ENCODE data around the gene SMNDC1.

Gene SMNDC1

DNA sequence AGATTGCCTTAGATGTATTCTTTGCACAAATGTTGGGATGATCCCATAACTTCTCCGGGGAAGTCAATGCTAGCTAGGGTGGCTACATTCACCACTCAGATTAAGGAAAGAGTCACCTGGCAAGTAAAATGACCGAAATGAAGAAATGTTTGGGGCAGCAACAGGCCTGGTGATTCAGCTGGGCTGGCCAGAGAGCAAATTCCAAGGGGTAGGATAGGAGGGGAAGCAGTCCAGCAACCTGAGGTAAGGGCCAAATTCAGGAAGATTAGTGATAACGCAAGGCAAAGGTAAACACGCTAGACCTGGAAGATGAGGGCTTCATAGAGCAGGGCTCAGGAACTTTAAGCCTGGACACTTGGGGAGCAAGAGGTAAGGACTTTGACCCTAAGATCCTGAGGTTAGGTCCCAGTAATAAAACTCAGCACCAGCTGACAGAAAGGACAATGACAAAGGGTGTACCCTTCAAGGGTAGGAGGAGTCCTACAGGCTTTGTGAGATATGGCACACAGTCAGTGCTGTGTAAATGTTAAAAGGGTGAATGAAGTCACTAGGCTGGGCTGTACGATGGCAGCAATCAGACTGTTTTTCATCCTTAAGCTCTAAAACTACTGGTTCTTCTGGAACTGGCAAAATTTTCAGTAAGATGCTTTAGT, 22.7 kb upstream of the SMNDC1 start:
- no peak for DNase-seq (ENCODE audit: low read depth in 2 of 2)

DNA sequence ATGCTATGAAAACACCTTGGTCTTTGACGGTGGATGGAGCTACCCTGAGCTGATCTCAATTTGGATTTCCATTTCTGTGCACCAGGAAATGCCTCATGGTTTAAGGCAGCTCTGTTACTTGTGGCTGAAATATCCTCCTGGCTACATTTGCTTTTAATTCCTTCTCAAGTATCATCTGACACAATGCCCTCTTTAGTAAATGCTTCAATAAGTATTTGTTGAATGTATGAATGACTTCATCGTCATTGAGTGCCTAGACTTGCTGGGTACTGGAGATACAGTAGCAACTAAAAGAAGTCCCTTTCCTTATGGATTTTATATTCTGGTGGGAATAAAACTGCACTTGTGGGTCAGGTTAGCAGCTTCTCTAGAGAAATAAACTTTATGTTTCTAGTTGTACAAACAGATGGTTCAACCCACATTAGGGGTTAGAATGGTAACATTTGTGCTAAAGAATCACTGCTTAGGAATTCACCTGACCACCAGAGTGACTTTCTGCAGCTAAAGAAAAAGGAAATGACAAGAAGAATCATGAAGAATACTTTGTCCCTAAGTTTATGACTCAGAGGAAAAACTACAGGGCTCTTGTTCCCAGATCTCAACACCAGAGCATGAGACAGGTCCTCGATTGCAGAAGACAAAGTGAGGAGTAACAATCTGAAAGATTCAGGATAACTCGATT, 21.8 kb upstream of the SMNDC1 start:
- no peak for DNase-seq (ENCODE audit: low read depth in 2 of 2)

DNA sequence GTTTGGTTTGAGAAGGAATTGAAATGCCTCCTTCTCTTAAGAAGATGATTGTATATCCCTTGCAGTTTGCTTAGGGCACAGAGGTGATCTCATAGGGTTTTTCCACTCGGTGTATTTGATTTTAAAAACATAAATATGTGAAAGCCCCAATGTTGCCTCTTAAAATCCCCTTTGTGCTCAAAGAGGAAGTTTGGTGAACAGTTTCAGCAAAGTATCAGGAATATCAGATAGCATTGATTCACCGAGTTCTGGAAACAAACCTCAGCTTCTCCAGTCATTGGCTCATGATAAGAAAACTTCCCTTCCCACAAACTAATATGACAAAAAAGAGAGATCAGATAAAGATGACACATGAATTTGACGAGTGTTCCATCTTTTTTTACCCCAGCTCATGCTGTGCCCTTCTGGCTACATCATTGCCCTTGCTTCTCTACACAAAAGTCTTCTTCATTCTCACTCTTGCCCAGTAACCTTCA, 20.1 kb upstream of the SMNDC1 start:
- DNase-seq (ENCODE audit: low read depth in 2 of 2) = no peak

DNA sequence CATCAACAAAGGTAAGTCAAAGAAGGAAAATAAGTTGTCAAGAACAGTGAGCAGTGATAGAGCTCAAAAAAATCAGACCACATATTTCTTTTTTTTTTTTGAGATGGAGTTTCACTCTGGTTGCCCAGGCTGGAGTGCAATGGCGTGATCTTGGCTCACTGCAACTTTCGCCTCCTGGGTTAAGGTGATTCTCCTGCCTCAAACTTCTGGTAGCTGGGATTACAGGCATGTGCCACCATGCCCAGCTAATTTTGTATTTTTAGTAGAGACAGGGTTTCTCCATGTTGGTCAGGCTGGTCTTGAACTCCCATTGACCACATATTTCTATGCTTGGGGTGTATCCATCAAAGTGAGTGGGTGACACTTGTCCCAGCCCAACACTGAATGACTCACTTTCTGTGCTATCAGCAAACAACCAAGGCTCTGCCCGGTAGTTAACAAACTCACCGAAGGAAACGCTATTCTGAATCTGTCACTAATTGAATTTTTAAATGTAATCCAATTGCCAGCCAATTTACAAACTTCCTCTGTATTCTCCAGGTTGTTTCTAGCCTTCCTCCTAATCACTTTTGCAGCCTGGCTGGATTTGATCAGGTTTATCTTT, 19.6 kb upstream of the SMNDC1 start:
- DNase-seq (ENCODE audit: low read depth in 2 of 2) = no peak

DNA sequence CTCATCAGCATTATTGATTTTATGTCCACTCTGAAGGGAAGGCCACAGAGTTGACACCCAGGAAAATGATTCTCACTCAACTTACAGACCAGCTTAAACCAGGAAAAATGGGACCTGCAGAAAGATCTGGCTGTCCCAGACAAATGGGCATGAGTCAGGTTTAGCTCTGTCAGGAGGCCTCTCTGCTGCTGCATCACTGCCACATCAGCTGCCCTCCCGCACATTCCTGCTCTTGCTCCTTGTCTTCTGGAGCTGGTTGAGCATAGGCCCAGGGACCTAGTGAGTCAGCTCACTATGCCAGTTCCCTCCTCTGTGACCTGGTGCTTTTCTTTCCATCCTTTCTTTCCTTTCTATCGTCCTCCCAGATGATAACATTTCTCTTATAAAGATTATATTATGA, 18.8 kb upstream of the SMNDC1 start:
- no peak for DNase-seq (ENCODE audit: low read depth in 2 of 2)

DNA sequence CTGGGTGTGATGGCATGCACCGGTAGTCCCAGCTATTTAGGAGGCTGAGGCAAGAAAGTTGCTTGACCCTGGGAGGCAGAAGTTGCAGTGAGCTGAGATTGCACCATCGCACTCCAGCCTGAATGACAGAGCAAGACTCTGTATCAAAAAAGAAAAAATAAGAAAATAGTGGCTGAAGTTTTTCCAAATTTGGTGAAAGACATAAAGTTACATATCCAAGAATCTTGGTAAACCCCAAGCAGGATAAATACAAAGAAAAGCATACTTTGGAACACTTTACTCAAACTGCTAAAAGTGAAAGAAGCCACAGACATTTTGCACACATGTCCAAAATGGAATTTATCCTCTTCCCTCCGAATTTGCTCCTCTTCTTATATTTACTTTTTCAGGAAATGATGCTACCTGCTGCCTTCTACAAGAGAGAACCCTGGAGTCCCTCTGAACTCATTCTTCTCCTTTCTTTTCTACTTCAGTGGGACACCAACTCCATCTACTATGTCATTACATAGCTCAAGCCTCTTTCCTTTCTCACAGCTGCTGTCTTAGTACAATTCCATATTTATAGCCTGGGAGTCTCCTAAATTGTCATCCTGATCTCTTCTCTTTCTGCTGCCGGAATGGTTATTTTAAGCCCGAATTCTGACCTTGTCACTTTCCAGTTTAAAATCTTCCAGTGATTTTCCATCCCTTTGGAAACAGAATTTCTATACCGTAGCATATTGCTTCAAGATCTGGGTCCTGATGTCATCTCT, 17.3 kb upstream of the SMNDC1 start:
- no peak for DNase-seq (ENCODE audit: low read depth in 2 of 2)

DNA sequence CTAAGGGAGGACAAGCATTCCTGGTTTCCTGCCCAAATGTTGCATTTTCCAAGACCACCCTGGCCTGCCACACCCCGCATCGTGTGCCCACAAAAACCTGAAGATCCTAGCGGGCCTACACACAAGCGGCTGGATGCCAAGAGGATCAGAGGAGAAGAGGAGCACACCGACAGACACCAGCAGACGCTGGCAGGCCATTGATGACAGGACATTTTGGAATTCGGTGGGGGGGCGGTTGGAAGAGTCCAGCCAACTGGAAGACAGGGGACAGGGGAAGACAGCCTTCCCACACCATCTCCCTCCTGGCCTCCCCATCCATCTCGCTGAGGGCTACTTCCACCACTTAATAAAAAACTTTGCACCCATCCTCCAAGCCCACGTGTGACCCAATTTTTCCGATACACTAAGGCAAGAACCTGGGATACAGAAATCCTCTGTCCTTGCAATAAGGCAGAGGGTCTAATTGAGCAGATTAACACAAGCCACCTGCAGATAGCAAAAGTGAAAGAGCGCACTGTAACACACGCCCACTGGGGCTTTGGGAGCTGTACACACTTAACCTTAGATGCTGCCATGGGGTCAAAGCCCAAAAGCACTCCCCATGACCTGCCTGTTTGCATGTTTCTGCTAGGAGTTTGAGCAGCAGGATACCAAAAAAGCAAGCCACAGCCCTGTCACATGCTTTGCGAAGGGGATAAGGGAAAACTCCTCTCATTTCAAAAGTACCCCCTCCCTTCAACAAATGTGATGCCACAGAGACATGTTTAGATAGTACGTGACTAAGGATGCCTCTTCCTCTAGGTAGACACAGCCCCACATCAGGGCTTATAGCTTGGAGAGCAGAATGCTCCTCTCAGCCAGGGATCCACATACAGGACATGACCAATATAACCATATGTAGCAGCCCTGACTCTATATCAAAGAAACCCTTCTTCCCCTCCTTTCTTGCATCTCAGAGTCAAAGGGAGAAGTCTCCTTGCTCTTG, 13.4 kb upstream of the SMNDC1 start:
- DNase-seq (ENCODE audit: low read depth in 2 of 2) = no peak

DNA sequence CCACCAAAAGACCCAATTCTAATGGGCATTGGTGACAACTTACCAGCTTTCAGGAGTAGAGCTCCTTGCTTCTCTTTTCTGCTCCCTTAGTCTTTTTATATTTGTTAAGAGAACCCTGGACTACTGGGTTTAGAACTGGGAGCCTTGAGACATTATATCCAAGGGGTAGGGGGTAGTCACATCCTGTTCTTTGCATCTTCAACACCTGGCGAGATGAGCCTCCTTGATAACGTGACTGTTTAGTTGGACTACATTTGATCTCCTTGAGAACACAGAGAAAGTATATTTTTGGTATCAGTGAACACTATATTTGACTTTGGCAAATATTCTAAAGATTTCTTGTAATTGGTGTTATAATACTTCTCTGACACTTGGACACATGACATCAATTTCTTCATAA, 9.0 kb upstream of the SMNDC1 start:
- no peak for DNase-seq (ENCODE audit: low read depth in 2 of 2)

DNA sequence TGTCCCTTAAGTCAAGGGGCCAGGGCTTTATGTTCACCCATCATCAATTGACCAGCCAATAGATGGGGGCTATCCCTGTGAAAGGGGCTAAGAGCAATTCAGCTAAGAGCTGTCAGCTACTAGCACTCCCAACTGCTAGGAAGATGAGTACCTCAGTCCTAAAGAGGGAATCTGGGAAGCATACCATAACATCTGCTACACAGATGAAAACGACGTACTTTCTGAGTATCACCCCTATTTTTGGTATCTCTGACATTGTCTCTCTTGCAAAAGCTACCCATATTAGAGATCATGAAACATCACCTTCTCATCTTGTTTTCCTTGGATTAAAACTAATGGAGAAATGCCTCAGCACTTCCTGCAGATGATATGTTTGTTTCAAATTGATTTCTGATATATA, 7.5 kb upstream of the SMNDC1 start:
- DNase-seq (ENCODE audit: low read depth in 2 of 2) = no peak

DNA sequence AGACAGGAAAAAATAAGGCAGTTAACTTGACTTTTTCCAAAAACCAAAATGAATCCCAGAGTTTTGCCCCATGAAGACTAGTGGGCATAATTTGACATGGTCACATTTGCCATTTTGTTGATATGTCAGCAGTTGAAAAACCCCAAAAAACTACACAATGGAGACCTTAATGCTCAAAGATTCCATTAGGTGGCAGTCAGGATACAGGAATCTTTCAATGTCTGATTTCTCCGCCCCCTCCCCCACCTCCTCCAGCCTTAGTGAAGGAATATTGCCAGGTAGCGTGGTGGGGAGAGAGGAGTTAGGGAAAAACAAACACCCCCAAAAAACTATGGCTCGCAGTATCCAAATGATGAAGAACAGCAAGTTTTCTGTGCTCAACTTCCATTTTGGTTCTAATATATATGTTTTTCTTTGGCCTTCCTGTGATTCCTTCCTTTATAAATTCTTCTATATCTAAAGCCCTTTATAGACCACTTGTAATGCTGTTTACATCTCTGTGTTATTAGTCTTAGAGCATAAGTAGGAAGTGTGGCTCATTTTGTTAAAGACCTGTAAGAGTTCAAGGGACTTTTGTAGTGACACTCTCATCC, 6.7 kb upstream of the SMNDC1 start:
- DNase-seq (ENCODE audit: low read depth in 2 of 2) = no peak

DNA sequence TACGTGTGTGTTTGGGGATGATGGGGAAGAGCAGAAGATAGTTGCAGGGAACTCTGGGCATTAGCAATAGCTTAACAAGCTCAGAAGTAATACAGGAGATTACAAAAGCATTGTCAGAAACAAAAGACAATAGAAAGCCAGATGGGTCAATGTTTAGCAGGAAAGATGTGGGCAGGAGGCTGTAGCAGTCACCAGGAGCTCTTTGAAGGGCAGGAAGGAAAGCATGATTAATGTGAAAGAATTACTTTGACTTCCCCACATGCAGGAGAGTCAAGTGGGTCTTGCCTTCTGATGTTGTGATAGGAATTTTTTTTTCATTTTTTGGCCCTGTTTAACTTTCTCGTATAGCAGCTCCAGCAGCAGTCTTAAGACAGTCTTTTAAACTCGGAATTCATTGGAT, 6.0 kb upstream of the SMNDC1 start:
- DNase-seq (ENCODE audit: low read depth in 2 of 2) = no peak

DNA sequence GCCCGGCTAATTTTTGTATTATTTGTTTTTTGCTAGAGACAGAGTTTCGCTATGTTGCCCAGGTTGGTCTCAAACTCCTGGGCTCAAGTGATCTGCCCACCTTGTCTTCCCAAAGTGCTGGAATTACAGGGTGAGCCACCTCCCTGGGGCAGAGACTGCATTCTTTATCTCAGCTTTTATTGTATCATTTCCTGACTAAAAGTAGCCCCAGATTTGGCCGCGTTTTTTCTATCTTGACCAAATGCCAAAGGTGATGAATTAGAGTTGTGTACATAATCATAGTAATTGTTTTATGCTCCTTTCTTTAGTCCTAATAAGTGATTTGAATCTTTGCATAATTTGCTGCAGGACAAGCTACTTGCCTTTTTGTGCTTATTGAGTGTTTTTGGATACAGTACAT, 3.1 kb upstream of the SMNDC1 start:
- DNase-seq (ENCODE audit: low read depth in 2 of 2) = no peak

DNA sequence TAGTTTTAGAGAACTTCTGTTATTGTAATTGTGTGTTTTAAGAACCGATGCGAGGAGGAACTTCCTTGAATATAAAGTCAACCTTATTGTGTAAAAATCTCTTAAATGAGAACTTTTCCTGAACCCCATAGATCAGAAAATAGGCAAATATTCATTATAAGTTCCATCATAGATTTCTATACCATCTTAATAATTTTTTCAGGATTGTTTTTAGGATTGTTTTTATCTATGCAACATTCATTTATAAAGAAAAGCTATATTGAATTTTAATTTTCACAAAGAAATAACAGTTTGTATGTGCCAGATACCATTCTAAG, 1.7 kb upstream of the SMNDC1 start:
- no peak for DNase-seq (ENCODE audit: low read depth in 2 of 2)

DNA sequence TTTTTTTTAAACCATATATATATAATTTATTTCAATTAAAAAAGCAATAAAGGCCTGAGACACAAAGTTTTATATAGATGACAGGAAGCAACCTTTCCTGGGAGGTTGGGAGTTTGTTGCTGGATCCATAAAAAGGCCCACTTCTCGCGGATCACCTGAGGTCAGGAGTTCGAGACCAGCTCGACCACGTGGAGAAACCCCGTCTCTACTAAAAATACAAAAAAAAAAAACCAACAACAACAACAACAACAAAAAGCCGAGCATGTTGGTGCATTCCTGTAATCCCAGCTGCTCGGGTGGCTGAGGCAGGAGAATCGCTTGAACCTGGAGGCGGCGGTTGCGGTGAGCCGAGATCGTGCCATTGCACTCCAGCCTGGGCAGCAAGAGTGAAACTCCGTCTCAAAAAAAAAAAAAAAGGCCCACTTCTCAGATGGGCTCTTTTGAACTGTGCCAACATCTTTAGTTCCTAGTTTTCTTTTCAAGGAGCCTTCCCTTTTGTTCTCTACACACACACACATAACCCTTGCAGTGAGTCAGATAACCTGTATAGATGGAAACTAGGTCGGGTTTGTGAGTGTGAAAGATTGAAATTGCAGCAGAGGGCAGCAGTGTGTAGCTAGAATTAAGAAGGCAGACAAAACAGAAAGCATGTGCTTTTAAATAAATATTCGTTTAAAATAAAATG, 1.2 kb upstream of the SMNDC1 start:
- peak; percentile 3 to 14 for DNase-seq (ENCODE audit: low read depth in 2 of 2)

DNA sequence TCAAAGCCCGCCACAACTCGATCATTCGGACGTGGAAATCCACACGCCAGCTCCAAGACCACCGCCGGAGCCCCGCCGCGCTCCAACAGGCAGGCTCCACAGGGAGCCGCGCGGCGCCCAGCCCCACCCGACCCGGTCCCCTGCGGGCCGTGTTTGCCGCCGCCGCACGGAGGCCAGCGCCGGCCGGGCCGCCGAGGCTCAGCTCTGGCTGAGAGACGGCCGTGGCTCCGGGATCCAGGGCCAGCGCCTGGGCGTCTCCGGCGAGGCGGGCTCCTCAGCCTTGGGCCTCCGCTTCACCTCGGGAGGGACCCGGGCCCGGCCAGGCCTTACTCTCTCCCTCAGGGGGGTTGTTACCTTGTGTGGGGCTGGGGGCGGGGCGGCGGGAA, 333 bp downstream of the SMNDC1 start:
- peak in 1 of 2 donors; percentile 3 for DNase-seq (ENCODE audit: low read depth in 2 of 2)

DNA sequence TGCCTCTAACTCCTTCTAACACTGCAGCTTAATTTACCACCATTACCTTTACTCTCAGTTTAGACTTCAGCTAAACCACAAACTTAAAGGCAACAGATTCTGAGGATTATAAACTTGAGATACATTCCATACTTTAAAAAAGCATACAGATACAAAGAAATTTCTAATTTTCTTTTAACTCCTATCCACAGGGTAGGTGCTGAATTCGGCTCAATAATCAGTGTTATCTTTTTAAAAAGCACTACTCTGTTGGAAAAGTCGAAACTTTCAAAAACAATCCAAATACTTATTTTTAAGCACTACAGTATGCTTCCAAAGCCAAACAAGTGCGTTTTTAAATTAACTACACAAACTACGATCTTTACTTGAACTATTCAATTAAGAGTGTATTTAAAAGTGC, 1.0 kb downstream of the SMNDC1 start:
- DNase-seq (ENCODE audit: low read depth in 2 of 2) = no peak

DNA sequence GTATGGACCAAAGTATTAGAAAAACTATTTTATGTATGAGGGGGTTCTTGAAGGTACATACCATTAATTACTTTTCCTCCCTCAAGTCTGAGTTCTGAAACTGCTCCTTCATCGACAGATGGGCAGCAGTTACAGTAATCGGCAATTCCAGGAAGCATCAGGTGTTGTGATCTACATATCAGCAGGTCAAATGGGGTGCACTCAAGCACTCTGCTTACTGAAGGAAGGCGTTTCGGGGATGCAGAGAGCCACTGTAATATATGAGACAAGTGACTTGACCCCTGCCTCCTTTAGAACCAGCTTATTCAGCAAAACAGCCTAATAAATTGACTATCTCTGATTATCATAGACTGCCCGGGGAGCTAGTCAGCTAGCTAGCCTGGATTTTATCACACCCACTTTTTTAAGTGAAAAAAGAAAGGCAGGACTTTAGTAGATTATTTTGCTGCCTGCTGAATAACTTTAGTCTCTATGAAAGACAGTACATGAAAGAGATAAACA, 4.2 kb downstream of the SMNDC1 start:
- DNase-seq (ENCODE audit: low read depth in 2 of 2) = no peak

DNA sequence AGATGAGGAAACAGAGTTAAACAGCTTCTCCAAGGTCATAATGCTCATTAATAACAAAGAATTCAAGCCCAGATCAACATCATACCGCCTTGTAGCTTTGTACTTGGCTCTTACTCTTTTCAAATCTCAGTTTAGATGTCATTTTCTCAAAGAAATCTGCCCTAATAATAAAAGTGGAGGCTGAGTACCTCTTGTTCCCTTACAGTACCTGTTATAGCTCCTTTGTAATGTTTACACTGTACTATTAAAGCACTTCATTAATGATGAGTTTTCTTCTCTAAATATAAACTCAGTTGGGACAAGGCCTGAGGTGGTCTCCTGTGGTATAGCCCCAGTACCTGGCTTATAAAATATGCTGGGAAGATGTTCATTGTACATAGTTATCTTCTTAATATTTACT, 7.8 kb downstream of the SMNDC1 start:
- DNase-seq (ENCODE audit: low read depth in 2 of 2) = no peak

DNA sequence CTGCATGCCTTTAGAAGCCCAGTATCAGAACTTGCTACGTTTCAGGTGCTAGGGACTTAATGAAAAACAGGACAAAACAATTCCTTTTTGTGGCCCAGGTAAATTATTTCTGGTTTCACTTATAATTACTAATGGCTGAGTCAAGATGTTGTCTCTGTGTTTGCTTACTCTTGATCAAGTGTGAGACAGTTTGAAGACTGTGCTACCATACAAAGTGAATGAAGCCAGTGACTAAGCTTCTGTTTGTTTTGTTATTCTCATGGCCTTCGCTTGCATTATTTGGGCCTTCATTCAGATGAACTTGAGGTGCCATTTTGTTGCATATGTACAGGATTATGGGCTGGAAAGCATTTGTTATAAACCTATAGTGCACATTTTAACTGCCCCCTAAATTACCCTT, 17.9 kb downstream of the SMNDC1 start:
- no peak for DNase-seq (ENCODE audit: low read depth in 2 of 2)

DNA sequence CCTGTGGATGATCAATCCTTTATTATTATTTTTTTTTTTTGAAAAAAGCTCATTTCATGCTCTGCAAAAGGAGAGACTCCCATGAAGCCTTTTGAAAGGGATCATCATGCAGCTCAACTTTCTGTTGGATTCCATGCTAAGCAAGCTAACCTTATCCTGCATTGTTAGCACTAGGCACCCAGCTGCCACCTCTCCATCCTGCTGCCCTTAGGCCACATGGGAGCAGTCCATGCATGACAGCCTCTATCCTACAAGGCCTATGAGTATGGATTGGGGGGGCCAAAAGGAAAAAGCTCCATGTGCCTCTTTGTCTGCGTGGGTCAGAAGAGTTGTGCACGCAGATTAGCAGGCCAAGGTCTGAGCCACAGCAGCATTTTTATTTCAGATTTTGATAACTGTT, 19.2 kb downstream of the SMNDC1 start:
- DNase-seq (ENCODE audit: low read depth in 2 of 2) = no peak

Data from stimulated activated CD8-positive, alpha-beta memory T cell treated with anti-CD3 and anti-CD28 coated beads, Interleukin-2, amount 100 ng/mL, for 1 hour (primary cell).